NCI-H2081 treated with DMSO at 0.1 percent for 48 hours (cell line): ENCODE results near the gene YPEL2.
"Not testable (repeated sequence)": the region's sequence is repeated elsewhere in the genome, so short reads cannot be mapped to it uniquely, and the experiment has no call there.

ENCODE experiments used
- DNase-seq: peaks from one replicate; lab custom pipeline; 2025; lab: John Stamatoyannopoulos, UW

Gene YPEL2

DNA sequence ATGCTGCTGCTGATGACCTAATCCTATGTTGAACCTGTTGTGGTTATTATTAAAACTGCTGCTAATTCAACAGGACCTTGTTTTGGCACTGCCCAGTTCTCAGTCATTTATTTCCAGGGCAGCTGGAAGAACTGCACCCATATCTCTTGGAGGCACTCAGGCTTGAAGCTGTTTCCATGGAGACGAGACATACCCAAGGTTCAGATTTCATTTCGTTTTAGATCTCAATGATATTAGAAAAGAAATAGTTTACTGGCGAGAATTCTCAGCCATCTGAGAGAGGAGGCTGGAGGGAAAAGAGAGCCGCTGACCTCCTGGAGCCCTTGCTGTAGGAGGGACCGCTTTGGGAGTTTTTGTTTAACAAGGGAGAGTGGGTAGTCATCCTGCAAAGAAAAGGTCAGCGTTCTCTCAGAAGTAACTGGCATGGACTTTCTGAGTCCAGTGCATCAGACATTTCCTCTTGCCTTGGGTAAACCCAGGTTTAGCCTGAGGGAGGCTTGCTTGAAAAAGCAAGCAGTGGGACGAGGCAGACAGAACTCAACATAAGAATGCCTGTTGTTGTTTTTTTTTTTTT is 75.4 kb downstream of the YPEL2 start:
- DNase-seq = no peak

DNA sequence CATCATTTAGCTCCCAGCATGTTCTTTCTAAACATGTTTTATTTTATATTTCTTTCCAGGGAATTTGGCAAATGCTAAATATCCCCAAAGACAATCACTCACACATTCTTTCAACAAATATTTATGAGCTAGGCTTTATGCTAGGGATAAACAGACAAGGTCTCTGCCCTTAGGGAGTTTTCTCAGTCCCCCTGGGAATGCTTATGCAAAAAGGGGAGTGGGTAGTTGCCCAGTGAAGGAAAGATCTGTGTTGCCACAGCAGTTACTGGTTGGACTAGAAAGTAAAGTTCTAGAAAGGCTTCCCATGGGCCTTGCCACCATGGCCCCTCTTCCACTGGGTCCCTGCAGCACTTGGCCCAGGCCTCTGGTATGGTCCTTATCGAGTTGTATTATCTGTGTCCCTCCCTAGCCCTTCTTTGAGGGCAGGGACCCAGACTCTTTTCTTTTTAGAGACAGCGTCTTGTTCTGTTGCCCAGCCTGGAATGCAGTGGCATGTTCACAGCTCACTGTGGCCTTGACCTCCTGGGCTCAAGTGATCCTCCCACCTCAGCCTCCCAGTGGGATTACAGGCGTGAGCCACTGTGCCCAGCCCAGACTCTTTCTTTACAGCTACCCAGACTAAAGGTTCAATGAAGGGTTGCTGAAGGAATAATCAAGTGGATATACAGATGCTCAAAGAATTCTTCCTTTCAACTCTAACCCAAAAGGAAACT is 78.0 kb downstream of the YPEL2 start:
- DNase-seq = no peak

DNA sequence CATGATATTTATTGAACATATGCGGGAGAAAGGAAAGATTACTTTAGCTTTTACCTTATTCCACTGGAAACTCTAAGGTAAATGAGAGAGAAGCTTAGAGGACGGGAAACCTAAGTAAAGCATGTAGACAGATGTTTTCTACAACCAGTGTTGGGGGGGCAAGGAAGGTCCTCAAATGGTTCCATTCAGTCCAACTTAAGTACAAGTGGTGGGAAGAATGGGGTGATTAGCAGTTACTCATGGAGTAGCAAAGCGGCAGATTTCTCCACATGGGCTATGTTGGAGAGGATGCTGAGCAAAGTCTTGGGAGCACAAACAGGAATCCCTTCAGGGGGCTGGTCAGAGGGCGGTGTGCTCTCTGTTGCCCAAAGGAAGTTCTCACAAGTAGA is 78.6 kb downstream of the YPEL2 start:
- no peak for DNase-seq

DNA sequence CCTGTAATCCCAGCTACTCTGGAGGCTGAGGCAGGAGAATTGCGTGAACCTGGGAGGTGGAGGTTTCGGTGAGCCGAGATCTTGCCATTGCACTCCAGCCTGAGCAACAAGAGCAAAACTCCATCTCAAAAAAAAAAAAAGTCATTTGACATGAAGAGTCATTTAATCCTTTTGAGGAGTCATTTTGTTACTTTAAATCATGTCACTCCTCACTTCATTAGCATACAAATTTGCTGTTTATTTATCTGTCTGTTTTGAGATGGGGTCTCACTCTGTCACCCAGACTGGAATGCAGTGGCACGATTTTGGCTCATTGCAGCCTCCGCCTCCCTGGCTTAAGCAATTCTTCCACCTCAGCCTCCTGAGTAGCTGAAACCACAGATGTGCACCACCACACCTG is 81.0 kb downstream of the YPEL2 start:
- DNase-seq = not testable (repeated sequence)

DNA sequence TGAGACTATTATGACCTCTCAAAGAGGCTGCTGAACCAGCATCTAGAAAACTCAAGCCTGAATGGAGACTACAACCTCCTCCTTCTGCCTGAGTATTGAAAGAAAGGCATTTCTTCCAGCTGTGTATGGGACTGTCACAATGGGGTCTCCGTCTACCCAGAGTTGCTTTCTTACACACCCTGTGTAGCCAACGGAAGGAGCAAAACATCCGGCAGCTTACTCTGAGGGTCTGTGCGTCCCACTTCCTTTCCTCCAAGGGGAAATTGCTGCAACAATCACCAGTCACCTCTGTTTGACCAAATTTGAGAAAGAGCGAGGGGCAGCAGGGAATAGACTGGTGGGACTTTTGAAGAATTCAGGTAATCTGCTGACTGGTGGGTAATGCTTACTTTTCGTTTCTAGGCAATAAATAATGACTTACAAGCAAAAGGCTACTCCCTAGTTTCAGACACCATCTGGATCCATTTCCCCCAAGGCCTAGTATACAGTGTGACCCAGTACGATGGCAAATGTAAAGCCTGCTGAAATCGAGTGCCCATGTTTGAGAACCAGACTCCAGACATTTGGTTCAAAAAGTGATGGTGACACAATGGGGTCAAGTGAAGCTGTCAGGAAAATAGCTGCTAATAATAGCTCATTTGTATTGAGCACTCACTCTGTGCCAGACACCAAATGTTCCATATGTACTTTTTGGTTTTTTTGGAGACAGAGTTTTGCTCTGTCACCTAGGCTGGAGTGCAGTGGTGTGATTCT is 81.7 kb downstream of the YPEL2 start:
- no peak for DNase-seq

DNA sequence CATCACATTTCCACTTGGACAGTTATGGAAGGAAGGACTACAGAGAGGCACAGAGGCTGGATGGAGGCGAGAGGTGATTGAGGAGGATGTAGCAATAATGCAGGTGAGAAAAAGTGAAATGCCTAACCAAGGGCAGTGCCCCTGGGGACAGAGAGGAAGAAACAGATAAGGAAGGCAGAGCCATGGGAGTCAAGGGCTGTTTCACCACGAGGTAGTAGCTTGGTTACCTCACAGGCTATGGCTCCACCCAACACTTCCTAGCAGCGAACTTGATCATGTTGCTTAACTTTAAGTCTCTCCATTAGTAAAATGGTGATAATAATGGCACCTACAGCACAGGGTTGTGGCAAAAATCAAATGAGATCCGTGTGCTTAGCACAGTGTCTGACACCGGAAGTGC is 83.9 kb downstream of the YPEL2 start:
- no peak for DNase-seq

DNA sequence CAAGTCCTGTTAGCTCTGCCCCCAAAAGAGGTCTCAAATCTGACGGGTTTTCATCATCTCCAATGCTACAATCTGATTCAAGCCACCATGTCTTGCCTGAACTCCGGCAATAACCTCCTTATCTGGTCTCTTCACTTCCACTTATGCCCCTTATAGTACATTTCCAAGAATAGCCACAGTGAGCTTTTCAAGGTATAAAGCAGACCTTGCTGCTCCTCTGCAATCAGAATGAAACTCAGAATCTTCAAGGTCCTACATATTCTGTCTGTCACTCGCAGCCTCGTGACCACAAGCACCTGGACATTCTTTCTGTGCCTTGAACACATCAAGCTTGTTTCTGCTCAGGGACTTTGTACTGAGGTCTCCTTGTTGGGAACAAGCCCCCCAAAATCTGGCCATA is 84.7 kb downstream of the YPEL2 start:
- DNase-seq = no peak

DNA sequence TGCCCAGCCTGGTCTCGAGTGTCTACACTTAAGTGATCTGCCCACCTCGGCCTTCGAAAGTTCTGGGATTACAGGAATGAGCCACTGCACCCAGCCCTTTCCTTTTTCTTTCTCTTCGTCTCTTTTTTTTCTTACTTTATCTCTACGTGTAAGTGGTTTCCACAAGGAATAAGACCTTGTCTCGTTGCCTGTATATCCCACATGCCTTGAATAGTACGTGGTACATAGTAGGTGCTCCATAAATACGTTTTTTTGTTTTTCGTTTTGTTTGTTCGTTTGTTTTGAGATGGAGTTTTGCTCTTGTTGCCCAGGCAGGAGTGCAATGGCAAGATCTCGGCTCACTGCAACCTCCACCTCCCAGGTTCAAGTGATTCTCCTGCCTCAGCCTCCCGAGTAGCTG is 86.0 kb downstream of the YPEL2 start:
- no peak for DNase-seq

DNA sequence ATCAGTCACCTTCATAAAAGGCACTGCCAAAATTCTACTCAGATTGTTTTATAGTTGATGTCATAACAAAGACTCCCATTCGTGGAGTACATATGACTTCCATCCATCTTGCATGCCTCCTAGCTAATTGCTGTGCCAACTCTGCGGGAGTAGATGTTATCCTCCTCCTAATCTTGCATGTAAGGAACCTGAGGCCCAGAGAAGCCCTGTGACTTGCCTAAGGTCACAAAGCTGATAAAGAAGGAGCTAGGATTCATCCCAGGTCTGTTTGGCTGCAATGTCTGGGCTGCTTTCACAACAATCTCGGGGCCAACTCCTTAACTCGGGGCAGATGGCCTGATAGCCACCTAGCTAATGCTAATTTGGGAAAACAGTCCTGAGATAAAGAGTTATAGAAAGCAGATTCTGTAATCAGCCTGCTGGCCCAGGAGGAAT is 87.3 kb downstream of the YPEL2 start:
- no peak for DNase-seq

DNA sequence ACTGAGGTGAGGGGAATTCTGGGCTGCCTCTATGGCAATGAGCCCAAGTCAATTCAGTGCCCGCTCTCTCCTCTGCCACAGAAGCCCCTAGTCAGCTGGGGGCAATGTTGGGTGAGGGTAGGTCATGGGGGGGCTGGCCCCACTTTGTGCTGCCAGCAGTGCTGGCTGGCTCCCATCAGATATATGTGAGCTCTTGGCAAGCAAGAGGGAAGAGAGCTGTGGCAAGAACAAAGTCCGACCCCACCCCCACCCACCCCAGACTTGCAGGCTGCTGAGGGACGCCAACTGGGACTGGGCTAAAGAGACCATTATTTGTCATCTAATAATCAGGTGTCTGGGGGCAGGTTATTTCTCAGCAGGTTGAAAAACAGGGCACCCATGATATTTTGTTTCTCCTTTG is 89.4 kb downstream of the YPEL2 start:
- DNase-seq = no peak

DNA sequence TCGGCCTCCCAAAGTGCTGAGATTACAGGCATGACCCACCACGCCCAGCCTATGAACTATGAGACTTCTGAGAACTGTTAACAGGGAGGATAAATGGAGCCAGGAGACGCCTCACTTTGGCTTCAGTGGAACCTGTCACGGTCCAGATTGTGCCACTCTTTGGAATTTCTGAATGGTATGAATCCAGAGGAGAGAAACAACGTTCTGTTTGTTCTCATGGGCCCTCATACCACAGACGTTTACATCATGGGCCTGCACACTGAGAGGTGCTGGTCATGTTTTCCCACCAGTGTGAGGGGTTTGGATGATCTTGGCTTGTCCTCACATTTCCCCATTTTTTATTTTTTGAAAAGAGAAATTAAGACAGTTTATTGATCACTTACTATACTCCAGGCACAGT is 90.3 kb downstream of the YPEL2 start:
- DNase-seq = no peak

DNA sequence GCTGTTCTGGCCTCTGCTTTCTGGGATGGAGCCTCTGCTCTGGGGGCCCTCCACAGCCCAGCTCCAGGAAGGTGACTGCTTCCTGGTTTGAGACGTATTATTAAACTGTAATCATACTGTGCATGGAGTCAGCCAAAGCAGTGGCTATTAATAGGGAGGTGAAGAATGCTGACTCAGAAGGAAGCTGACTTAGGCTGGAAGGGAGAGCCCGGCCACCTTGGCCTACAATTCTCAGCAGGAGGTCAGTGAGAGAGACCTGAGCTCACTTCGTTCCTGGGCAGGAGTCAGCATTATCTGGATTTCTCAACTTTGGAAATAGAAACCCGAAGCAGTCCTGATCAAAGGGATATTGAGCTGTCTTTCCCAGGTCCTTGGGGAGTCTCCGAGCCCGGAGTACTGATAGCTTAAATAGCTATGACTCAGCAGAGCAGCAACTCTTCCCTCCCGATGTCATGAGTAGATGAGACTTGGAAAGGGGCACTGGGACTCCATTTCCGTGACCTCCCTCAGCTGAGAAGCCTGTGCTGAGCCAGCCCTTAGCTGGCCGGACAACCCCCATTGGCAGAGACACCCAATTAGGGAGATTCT is 91.8 kb downstream of the YPEL2 start:
- DNase-seq = no peak

DNA sequence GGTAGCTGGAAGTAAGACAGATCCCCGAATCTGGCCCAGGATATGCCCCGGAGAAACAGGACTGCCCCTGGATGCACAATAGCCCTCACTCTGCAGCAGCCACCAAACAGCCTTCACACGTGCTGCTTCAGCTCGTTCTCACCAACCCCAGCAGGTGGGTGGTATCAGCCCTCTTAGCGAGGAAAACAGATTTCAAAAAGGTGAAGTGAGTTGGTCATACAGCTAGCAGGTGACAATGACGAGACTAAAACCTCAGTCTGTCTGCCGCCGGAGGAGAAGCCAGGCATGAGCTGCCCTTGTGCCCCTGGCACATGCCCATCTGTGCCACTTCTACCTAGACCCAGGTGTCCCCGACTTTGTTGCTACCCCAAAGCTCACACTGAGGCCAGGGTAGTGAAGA is 92.4 kb downstream of the YPEL2 start:
- no peak for DNase-seq

DNA sequence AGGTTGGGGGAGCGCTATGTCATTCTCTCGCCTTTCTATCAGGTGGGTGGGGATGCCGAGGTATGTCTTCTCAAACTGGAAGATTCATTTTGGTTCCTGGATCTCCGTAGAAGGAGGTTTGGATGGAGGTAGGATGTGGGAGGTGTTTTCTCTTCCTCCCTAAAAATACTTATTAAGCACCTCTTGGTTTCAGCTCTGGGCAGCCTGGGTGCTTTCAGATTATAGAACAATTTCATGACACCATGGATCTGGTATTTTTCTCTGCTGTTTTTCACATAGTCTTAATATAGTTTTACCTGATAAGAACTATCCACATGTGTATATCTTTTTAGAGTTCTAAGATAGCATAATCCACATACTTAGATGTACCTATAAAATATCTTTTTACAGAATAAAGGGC is 92.9 kb downstream of the YPEL2 start:
- no peak for DNase-seq

DNA sequence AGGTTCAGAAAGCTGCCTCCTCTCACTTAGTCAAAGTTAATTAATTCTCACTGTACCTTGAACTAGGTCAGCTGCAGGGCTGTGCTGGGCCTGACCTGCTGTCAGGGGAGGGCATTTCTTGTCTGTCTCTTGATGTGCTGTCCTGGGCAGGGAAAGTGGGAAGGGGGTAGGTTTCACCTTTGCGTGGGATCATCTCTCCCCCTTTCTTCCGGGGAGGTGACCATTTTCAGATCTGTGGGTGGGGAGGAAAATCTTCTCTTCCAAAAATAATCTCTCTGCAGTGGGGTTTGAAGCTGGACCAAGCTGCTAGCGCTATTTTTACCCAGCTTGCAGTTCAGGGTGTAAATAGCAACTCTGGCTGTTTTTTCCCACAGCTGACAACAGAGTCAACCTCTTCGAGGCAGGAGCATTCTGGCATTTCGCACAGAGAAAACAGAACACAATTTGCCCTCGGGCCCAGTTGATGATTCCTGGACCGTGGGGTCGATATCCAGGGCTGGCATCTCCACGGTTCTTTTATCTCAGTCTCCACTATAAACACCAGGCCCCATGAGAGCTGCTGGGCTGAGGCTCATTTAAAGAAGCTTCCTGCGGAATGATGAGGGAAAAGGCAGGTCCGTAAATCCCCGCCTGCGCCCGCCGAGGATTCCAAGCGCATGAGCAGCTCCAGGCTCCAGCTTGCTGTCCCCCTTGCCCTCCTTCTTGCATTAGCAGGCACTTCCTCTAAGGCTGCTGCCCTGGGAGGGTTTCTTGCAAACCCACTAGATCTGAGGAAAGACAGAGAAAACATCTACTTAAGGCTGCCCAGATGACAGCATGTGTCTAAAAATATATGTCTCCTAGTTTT is 93.9 kb downstream of the YPEL2 start:
- DNase-seq = no peak

DNA sequence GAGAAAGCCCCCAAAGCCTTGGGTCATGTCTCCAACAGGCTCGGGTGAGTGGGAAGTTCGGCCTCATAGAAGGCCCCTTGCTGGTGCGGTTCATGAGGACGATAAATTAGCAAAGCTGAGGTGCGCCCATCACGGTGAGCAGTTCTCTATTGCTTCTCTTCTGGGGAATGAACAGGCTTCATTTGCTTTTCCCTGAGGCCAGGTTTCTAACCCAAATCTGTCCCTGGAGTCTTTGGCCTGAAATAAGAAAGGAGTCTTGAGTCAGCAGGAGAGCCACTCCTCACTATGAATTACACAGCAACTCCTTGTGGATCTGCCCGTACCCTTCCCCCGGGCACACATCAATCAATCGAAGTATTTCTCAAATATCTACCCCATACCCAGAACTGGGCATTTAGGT is 94.6 kb downstream of the YPEL2 start:
- DNase-seq = no peak

DNA sequence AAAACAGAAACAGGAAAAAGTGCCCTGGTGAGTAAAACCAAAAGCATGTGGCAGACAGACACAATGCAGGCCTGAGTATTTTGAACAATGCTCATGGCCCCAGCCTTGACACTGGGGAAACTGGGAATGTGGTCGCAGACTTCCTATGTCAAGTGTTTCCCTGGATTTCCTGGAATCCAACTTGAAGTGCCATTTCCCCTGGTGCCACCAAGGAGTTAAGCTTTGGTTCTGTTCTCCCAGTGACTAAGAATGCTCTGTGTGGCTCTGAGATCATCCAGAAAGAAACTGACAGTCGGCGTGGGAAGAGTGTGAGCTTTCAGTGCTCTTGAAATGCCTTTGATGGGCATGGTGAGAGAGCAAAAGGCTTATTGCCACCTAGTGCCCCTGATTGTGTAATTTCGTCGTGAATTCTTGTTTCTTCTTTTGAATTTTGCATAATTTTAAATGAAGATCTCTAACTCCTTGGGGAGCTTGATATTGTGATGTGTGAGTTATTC is 96.0 kb downstream of the YPEL2 start:
- DNase-seq = no peak

DNA sequence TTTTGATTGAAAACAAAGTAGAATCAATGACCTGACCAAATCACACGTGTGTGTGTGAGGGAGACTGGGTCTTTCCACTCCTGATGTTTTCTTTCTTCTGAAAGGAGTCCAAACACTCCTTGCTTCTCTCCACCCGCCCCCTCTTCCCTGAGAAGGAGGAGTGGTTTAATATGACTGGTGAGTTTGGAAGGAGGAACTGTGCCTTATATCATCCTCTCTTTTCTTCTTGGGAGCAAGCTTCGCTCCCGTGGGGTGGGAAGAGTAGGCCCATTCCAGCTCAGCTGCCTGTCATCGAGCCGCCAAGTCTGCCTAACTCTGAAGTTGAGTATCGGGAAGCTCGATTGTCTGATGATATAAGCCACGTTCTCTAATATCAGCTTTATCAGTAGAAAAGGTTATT is 96.5 kb downstream of the YPEL2 start:
- no peak for DNase-seq

DNA sequence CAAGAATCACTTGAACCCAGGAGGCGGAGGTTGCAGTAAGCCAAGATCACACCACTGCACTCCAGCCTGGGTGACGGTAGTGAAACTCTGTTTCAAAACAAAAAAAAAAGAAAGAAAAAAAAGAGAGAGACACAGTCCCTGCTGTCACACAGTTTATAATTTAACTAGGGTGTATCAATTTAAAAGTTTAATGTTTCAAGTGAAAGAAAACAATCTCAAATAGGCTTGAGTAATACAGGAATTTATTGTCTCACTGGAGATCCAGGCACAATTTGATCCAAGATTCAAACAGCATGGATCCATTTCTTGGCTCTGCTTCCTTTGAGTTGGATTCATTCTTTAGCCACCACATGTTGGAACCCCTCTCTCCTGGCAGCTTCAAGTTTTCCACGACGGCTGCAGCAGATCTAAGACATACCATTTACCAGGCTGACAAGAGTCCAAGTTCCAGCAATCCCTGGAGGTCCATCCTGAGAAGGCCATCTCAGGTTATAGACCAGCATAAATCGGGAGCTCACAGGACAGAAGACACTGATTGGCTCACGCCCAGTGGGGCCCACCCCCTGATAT is 97.5 kb downstream of the YPEL2 start:
- no peak for DNase-seq

DNA sequence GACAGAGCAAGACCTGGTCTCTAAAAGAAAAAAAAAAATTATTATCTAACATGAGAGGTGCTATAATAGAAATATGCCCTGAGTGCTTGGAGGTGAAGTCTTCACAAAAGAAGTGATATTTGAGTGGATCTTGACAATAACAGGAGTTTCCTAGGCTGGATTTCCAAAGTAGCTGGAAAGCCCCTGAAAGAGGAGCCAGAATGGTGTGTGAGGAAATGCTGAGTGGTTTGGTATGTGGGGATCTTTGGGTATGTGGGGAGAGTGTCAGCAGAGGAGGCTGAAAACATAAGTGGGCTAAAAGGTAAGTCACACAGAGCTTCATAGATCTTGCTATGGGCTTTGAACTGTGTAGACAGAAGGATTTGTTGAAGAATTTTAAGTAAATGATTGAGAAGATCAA is 100.1 kb downstream of the YPEL2 start:
- no peak for DNase-seq

DNA sequence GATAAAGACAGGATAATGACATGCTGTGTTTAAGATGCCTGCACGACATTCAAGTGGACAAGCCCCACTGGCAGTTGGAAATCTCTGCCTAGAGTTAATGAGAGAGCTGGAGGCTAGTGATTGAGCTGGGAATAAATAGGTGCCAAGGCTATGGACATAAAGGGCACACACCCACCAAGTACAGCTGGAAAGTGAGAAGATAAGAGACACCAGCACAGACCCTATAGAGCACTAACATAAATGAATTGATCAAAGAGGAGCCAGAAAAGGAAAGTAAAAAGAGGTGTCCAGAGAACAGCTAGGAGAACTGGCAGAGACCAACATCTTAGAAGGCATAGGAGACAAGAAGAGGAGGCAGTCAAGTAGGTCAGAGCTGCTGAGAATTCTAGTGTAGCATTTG is 101.2 kb downstream of the YPEL2 start:
- DNase-seq = no peak

DNA sequence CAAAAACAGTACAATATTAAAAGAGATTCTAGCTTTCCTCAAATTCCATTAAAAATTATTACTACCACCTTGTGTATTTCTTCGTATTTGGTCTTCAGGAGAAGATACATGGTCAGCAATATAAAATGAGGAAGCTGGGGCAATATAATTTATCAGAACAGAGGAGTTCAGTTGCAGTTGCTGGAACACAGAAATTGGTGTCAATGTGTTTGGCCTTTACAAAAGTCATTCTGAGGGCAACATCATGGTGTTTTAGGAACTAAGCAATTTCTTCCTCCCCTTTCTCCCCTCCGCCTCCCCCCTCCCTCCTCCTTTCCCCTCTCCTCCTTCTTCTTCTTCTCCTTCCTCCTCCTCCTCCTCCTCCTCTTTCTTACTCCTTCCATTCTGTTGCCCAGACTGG is 102.1 kb downstream of the YPEL2 start:
- DNase-seq = no peak
